ENCODE data around the gene ANKRD18A. TPM values are rescaled to one million over a fixed set of nuclear protein-coding genes. Genes with fewer than 3 reads are reported as not detected.
"Not testable (repeated sequence)": the region's sequence is repeated elsewhere in the genome, so short reads cannot be mapped to it uniquely, and the experiment has no call there.

Gene ANKRD18A
- total RNA-seq, 1 experiment from 2014 or later: 14.4 TPM

DNA sequence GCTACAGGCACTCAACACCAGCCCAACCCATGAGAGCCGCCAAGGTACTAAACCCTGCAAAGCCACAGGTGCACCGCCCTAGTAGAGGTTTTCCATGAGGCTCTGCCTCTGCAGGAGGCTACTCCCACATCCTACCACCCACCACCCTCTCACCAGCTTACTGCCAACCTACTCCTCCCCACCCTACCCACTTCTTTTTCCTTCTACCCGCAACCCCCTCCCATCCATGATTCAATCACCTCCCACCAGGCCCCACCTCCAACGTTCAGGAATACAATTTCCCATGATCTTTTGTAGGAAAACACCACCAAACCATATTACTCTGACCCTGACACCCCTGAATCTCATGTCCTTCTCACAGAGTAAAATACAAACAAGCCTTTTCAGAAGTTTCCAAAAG, 67.4 kb downstream of the ANKRD18A start:
- not testable (repeated sequence) for H3K9ac ChIP-seq (ENCODE audit: extremely low read depth, insufficient read length, low read length); H4K8ac ChIP-seq (replicated peaks; ENCODE audit: insufficient read length, low read depth, low read length); H3K14ac ChIP-seq (ENCODE audit: insufficient read depth, low read length); H3K56ac ChIP-seq (ENCODE audit: insufficient read length, low read depth, low read length); H4K91ac ChIP-seq (ENCODE audit: insufficient read length, low read depth, low read length); H3K4ac ChIP-seq (ENCODE audit: low read depth, low read length); H3K23ac ChIP-seq (ENCODE audit: insufficient read length, low read depth, low read length); H2AK5ac ChIP-seq (ENCODE audit: insufficient read length, low read length); H3K79me1 ChIP-seq (ENCODE audit: insufficient read depth, low read depth, low read length, poor library complexity, severe bottlenecking); H3K27ac Mint-ChIP-seq; H3K9me3 ChIP-seq (ENCODE audit: control insufficient read depth, low read depth, low read length); H3K9me3 Mint-ChIP-seq; H2BK20ac ChIP-seq (ENCODE audit: low read depth, low read length, poor library complexity, severe bottlenecking); H3K79me2 ChIP-seq (ENCODE audit: insufficient read depth, low read length); H2BK5ac ChIP-seq (ENCODE audit: insufficient read length, low read length); H3K18ac ChIP-seq (ENCODE audit: insufficient read length, low read depth, low read length); H2BK15ac ChIP-seq (ENCODE audit: low read depth, low read length); H2BK120ac ChIP-seq (ENCODE audit: low read depth, low read length, poor library complexity, severe bottlenecking); H3K27me3 Mint-ChIP-seq (ENCODE audit: low read depth); H3K4me3 Mint-ChIP-seq; H3T11ph ChIP-seq (ENCODE audit: low read length); H3K27ac ChIP-seq (ENCODE audit: insufficient read length, low read depth, low read length); H4K20me1 ChIP-seq (ENCODE audit: control insufficient read depth, insufficient read depth, insufficient read length); H2BK12ac ChIP-seq (ENCODE audit: insufficient read length, low read depth, low read length); H4K5ac ChIP-seq (ENCODE audit: insufficient read length, low read depth, low read length); H2AFZ ChIP-seq (ENCODE audit: low read length); H3K4me2 ChIP-seq (ENCODE audit: insufficient read depth, insufficient read length, low read length); H3K27me3 ChIP-seq (ENCODE audit: insufficient read depth, low read length); H3K36me3 Mint-ChIP-seq (ENCODE audit: insufficient read depth in 1 of 3, low read depth in 3 of 3); H3K23me2 ChIP-seq (ENCODE audit: insufficient read length, low read depth, low read length, poor library complexity, severe bottlenecking); DNase-seq; H3K4me1 ChIP-seq (ENCODE audit: insufficient read depth, low read length)
- H3K4me1 Mint-ChIP-seq: peaks cover 17 to 22% of the 10 kb centered on the region in 2 experiments
- no CpG with 5 or more reads among the region's 4 CpGs for WGBS (ENCODE audit: extremely low coverage, insufficient read length, low lambda C conversion rate)

DNA sequence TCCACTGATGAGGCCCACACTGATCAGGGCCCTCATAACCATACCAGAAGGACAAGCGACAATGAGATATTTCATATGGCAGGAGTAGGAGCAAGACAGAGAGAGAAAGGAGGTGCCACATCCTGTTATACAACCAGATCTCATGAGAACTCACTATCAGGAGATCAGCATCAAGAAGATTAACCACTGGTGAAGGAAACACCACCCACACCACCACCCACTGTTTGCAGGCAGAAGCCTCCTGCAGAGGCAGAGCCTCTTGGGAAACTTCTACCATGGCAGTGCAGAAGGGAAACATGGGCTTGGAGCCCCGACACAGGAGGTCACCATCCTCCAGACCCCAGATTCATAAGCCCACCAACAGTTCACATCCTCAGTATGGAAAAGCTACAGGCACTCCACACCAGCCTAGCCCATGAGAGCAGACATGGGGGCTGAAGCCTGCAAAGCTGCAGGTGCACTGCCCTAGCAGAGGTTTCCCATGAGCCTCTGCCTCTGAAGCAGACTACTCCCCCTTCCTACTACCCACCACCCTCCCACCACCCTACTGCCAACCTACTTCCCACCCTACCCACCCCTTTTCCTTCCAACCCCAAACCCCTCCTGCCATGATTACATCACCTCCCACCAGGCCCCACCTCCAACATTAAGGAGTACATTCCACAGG, 73.8 kb downstream of the ANKRD18A start:
- H2AK5ac ChIP-seq (ENCODE audit: insufficient read length, low read length); H3K56ac ChIP-seq (ENCODE audit: insufficient read length, low read depth, low read length); H3K27ac ChIP-seq (ENCODE audit: insufficient read length, low read depth, low read length); H2AFZ ChIP-seq (ENCODE audit: low read length); H2BK20ac ChIP-seq (ENCODE audit: low read depth, low read length, poor library complexity, severe bottlenecking); H3K23me2 ChIP-seq (ENCODE audit: insufficient read length, low read depth, low read length, poor library complexity, severe bottlenecking); H4K91ac ChIP-seq (ENCODE audit: insufficient read length, low read depth, low read length); H2BK120ac ChIP-seq (ENCODE audit: low read depth, low read length, poor library complexity, severe bottlenecking); H3K4ac ChIP-seq (ENCODE audit: low read depth, low read length); H3K79me1 ChIP-seq (ENCODE audit: insufficient read depth, low read depth, low read length, poor library complexity, severe bottlenecking); H4K20me1 ChIP-seq (ENCODE audit: control insufficient read depth, insufficient read depth, insufficient read length); H3K9ac ChIP-seq (ENCODE audit: extremely low read depth, insufficient read length, low read length); H3K4me1 ChIP-seq (ENCODE audit: insufficient read depth, low read length); H3T11ph ChIP-seq (ENCODE audit: low read length); H3K27me3 ChIP-seq (ENCODE audit: insufficient read depth, low read length); H3K23ac ChIP-seq (ENCODE audit: insufficient read length, low read depth, low read length); H3K18ac ChIP-seq (ENCODE audit: insufficient read length, low read depth, low read length); H4K8ac ChIP-seq (replicated peaks; ENCODE audit: insufficient read length, low read depth, low read length); H2BK12ac ChIP-seq (ENCODE audit: insufficient read length, low read depth, low read length); H3K27me3 Mint-ChIP-seq (ENCODE audit: low read depth); H3K4me3 Mint-ChIP-seq; H3K79me2 ChIP-seq (ENCODE audit: insufficient read depth, low read length); H3K36me3 Mint-ChIP-seq (ENCODE audit: insufficient read depth in 1 of 3, low read depth in 3 of 3); H2BK15ac ChIP-seq (ENCODE audit: low read depth, low read length); H2BK5ac ChIP-seq (ENCODE audit: insufficient read length, low read length); H3K27ac Mint-ChIP-seq; H3K9me3 ChIP-seq (ENCODE audit: control insufficient read depth, low read depth, low read length); H4K5ac ChIP-seq (ENCODE audit: insufficient read length, low read depth, low read length); H3K14ac ChIP-seq (ENCODE audit: insufficient read depth, low read length); H3K4me2 ChIP-seq (ENCODE audit: insufficient read depth, insufficient read length, low read length); H3K9me3 Mint-ChIP-seq; DNase-seq; H3K4me1 Mint-ChIP-seq: not testable (repeated sequence)
- WGBS (ENCODE audit: extremely low coverage, insufficient read length, low lambda C conversion rate): no CpG with 5 or more reads among the region's 2 CpGs

Measured in H9 (cell line).